DMS153 treated with DMSO at 0.1 percent for 48 hours (cell line): ENCODE data around the gene ALKAL2.

ENCODE experiments used
- DNase-seq: peaks from one replicate; lab custom pipeline; 2025; ENCODE audit not compliant: unreplicated experiment; lab: John Stamatoyannopoulos, UW

ALKAL2 gene

GRCh38 chr2:248724-249123 lies 39.2 kb downstream of the ALKAL2 start:
- no peak for DNase-seq

GRCh38 chr2:246489-247144 lies 41.3 kb downstream of the ALKAL2 start:
- no peak for DNase-seq

- no peak for DNase-seq
Measured at GRCh38 chr2:244547-244946, 43.3 kb downstream of the ALKAL2 start.

- DNase-seq: no peak
Measured at GRCh38 chr2:238869-239268, 49.0 kb downstream of the ALKAL2 start.

GRCh38 chr2:238431-238830 lies 49.5 kb downstream of the ALKAL2 start:
- DNase-seq: no peak

GRCh38 chr2:237878-238277 lies 50.0 kb downstream of the ALKAL2 start:
- DNase-seq: no peak

GRCh38 chr2:236993-237539 lies 50.8 kb downstream of the ALKAL2 start:
- DNase-seq: no peak

GRCh38 chr2:234421-234820 lies 53.5 kb downstream of the ALKAL2 start:
- DNase-seq: no peak

GRCh38 chr2:233030-233429 lies 54.9 kb downstream of the ALKAL2 start:
- no peak for DNase-seq

GRCh38 chr2:231521-232185 lies 56.2 kb downstream of the ALKAL2 start:
- DNase-seq: no peak
